ENCODE data around the gene BCL2L1.

DNA sequence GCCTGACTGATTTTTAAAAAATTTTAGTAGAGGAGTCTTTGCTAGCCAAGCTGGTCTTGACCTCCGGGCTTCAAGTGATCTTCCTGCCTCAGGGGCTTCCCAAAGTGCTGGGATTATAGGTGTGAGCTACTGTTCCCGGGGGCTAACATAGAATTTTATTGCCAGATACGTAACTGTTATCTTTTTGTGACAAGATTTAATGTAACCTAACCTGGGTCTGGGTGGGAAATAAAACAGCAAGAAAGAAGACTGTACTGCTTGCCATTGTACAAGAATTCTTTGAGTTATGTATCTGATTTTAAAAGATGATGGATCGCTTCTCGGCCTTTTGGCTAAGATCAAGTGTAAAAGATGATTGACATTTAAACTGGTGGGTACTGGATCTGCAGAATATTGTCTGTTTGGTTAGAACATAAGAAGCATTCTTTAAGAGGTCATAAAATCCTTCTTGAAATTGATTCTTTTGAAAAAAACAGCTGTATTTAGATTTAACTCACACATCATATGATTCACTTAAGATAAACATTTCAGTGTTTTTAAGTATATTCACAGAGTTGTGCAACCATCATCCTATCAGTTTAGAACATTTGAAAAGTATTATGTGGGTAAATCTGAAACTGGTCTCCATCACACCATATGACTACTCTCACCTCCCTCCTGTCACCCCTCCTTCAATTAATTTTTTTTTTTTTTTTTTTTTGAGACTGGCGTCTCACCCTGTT lies 38.0 kb upstream of the BCL2L1 start:
- no peak for TF ChIP-seq EZH2 (IDR thresholded peaks at IDR 0.05; ENCODE audit: low read length, unreplicated experiment)
- TF ChIP-seq, protein P1, sequence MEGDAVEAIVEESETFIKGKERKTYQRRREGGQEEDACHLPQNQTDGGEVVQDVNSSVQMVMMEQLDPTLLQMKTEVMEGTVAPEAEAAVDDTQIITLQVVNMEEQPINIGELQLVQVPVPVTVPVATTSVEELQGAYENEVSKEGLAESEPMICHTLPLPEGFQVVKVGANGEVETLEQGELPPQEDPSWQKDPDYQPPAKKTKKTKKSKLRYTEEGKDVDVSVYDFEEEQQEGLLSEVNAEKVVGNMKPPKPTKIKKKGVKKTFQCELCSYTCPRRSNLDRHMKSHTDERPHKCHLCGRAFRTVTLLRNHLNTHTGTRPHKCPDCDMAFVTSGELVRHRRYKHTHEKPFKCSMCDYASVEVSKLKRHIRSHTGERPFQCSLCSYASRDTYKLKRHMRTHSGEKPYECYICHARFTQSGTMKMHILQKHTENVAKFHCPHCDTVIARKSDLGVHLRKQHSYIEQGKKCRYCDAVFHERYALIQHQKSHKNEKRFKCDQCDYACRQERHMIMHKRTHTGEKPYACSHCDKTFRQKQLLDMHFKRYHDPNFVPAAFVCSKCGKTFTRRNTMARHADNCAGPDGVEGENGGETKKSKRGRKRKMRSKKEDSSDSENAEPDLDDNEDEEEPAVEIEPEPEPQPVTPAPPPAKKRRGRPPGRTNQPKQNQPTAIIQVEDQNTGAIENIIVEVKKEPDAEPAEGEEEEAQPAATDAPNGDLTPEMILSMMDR (conservative IDR thresholded peaks at IDR 0.05; ENCODE audit: low read depth, low read length), result no peak

Measured in PC-3 (cell line).